DOHH2 (cell line): ENCODE measurements around the gene AP1S3.

ENCODE experiments used
- H3F3A ChIP-seq: fragments of 200-600 bp; sonication (generic), shearing (Covaris generic); 2 replicates; pipeline ENCODE4 v1.6.0; 2016; ENCODE audit warnings: antibody characterized with exemption, mild to moderate bottlenecking; ENCODE audit not compliant: control insufficient read depth, insufficient read depth
- H3K27ac ChIP-seq: fragments of 200-600 bp; sonication (generic); 2 replicates; pipeline ENCODE4 v1.5.1; 2014; ENCODE audit warnings: low read depth, mild to moderate bottlenecking, low read length, moderate library complexity
- H3K27me3 ChIP-seq: fragments of 200-600 bp; sonication (generic); 2 replicates; pipeline ENCODE4 v1.6.1; 2014; ENCODE audit warnings: mild to moderate bottlenecking, low read length, mixed read lengths; ENCODE audit not compliant: control insufficient read depth
- H3K36me3 ChIP-seq: fragments of 200-600 bp; sonication (generic); 2 replicates; pipeline ENCODE4 v1.6.1; 2014; ENCODE audit warnings: mild to moderate bottlenecking, low read length, moderate library complexity, mixed read lengths; ENCODE audit not compliant: control insufficient read depth
- H3K4me1 ChIP-seq: fragments of 200-600 bp; sonication (generic); 2 replicates; pipeline ENCODE4 v1.6.1; 2014; ENCODE audit warnings: mild to moderate bottlenecking, low read length, mixed read lengths; ENCODE audit not compliant: control insufficient read depth
- H3K4me2 ChIP-seq: fragments of 200-600 bp; sonication (generic); 2 replicates; pipeline ENCODE4 v1.6.0; 2014; ENCODE audit warnings: mild to moderate bottlenecking, low read length, moderate library complexity
- H3K4me3 ChIP-seq: fragments of 200-600 bp; sonication (generic); 2 replicates; pipeline ENCODE4 v1.5.1; 2014; ENCODE audit warnings: mild to moderate bottlenecking, low read length, mixed read lengths
- H3K79me2 ChIP-seq: fragments of 200-600 bp; sonication (generic); 2 replicates; pipeline ENCODE4 v1.6.1; 2014; ENCODE audit warnings: mild to moderate bottlenecking, low read length, mixed read lengths; ENCODE audit not compliant: control insufficient read depth
- H3K9me2 ChIP-seq: fragments of 200-600 bp; sonication (generic); replicated peaks from 2 replicates; pipeline ENCODE4 v1.6.1; 2014; ENCODE audit warnings: mild to moderate bottlenecking, low read length, mixed read lengths; ENCODE audit not compliant: control insufficient read depth
- H3K9me3 ChIP-seq: fragments of 200-600 bp; sonication (generic); 2 replicates; pipeline ENCODE4 v1.6.1; 2014; ENCODE audit warnings: antibody characterized with exemption, low read length, mixed read lengths; ENCODE audit not compliant: control insufficient read depth, insufficient read depth
- H4K20me1 ChIP-seq: fragments of 200-600 bp; sonication (generic); 2 replicates; pipeline ENCODE4 v1.6.0; 2014; ENCODE audit warnings: low read depth, mild to moderate bottlenecking, antibody characterized with exemption, low read length, moderate library complexity; ENCODE audit not compliant: control insufficient read depth, insufficient read depth
- EZH2phosphoT487 ChIP-seq: fragments of 200-600 bp; sonication (generic); IDR thresholded peaks from 2 replicates; pipeline ENCODE4 v1.6.1; 2017; ENCODE audit warnings: borderline replicate concordance, mild to moderate bottlenecking, antibody characterized with exemption, low read length, moderate library complexity, mixed read lengths
- TF ChIP-seq, protein P1 (sequence below): fragments of 200-600 bp; sonication (generic); IDR thresholded peaks from one replicate; pipeline ENCODE4 v1.5.1; 2014; ENCODE audit warnings: antibody characterized with exemption, mild to moderate bottlenecking, low read depth, low read length; ENCODE audit not compliant: poor library complexity, severe bottlenecking

Gene AP1S3

GRCh38 chr2:223884399-223884798, 47.0 kb upstream of the AP1S3 start:
- Histone ChIP-seq H3F3A (no peaks in the 10 kb centered on the region), H3K27ac (no peak overlapping the region), H3K4me3 (no peak overlapping the region), H3K27me3 (no peaks in the 10 kb centered on the region), H3K36me3 (no peaks in the 10 kb centered on the region), H3K9me3 (no peaks in the 10 kb centered on the region), H3K9me2 (no peaks in the 10 kb centered on the region), H4K20me1 (no peaks in the 10 kb centered on the region), H3K79me2 (no peaks in the 10 kb centered on the region), H3K4me1 (no peaks in the 10 kb centered on the region), H3K4me2 (no peak overlapping the region)
- TF ChIP-seq EZH2phosphoT487, result no peak
- TF ChIP-seq, protein P1, sequence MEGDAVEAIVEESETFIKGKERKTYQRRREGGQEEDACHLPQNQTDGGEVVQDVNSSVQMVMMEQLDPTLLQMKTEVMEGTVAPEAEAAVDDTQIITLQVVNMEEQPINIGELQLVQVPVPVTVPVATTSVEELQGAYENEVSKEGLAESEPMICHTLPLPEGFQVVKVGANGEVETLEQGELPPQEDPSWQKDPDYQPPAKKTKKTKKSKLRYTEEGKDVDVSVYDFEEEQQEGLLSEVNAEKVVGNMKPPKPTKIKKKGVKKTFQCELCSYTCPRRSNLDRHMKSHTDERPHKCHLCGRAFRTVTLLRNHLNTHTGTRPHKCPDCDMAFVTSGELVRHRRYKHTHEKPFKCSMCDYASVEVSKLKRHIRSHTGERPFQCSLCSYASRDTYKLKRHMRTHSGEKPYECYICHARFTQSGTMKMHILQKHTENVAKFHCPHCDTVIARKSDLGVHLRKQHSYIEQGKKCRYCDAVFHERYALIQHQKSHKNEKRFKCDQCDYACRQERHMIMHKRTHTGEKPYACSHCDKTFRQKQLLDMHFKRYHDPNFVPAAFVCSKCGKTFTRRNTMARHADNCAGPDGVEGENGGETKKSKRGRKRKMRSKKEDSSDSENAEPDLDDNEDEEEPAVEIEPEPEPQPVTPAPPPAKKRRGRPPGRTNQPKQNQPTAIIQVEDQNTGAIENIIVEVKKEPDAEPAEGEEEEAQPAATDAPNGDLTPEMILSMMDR, result no peak

DNA sequence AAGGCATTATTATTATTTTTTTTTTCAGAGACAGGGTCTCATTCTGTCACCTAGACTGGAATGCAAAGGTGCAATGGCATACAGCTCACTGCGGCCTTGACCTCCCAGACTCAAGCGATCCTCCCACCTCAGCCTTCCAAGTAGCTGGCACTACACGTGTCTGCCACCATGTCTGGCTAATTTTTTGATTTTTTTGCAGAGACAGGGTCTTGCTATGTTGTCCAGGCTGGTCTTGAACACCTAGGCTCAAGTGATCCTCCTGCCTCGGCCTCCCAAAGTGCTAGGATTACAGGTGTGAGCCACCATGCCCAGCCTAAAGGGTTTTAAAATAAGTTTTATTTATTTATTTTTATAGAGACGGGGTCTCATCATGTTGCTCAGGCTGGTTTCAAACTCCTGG, 45.3 kb upstream of the AP1S3 start:
- Histone ChIP-seq H3K9me3 (no peaks in the 10 kb centered on the region), H3K36me3 (no peaks in the 10 kb centered on the region), H4K20me1 (no peaks in the 10 kb centered on the region), H3K9me2 (no peaks in the 10 kb centered on the region), H3F3A (no peaks in the 10 kb centered on the region), H3K4me3 (no peak overlapping the region), H3K79me2 (no peaks in the 10 kb centered on the region), H3K4me1 (no peaks in the 10 kb centered on the region), H3K27ac (no peak overlapping the region), H3K4me2 (no peak overlapping the region), H3K27me3 (no peaks in the 10 kb centered on the region)
- TF ChIP-seq, protein P1, result no peak
- no peak for TF ChIP-seq EZH2phosphoT487

DNA sequence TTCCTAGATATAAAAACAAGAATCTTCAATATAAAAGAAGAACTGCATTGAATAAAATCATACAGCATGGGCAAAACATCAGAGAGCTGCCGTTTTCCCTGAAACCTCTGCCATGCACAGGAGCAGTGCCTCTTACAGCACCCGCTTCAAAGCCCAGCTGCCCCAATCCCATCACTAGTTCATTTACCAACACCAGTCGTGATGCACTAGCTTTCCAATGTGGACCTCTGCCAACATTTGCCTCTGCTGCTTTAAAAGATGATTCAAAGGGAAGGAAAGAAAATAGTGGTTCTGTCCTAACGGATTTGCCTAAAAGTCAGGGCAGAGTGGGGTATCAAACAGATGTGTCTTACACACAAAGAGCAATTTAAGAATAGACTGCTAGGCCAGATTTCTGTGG, 43.4 kb upstream of the AP1S3 start:
- no peaks in the 10 kb centered on the region for H3K36me3 ChIP-seq
- H3K4me2 ChIP-seq, result no peak overlapping the region
- no peak overlapping the region for H3K4me3 ChIP-seq
- no peaks in the 10 kb centered on the region for H3K9me2 ChIP-seq
- TF ChIP-seq, protein P1, result no peak
- TF ChIP-seq EZH2phosphoT487, result no peak
- H4K20me1 ChIP-seq, result no peaks in the 10 kb centered on the region
- H3F3A ChIP-seq, result no peaks in the 10 kb centered on the region
- no peaks in the 10 kb centered on the region for H3K9me3 ChIP-seq
- H3K79me2 ChIP-seq, result no peaks in the 10 kb centered on the region
- no peak overlapping the region for H3K27ac ChIP-seq
- no peaks in the 10 kb centered on the region for H3K4me1 ChIP-seq
- no peaks in the 10 kb centered on the region for H3K27me3 ChIP-seq
